HepG2 (cell line): ENCODE data around the gene TMEM8B. TPM values are rescaled to one million over a fixed set of nuclear protein-coding genes. Genes with fewer than 3 reads are reported as not detected.

ENCODE experiments used
- ATAC-seq: fragments of 200-7000 bp; cut with Tn5 transposase; 3 replicates; pipeline ENCODE4 v1.9.1; 2020; ENCODE audit warnings: mild to moderate bottlenecking, moderate library complexity
- BruUV-seq: library from RNA; stranded (reverse); fragments of 400-500 nt; replicated peaks from 2 replicates; lab custom pipeline; 2021; lab: Mats Ljungman, UMichigan
- CTCF ChIA-PET: fragments of 300-600 bp; formaldehyde crosslinking; extraction: SDS; loops from one replicate; lab custom pipeline; 2021; ENCODE audit warnings: low total read pairs, inconsistent platforms, low intra/inter-chr PET ratio; lab: Yijun Ruan, JAX
- POLR2A ChIA-PET: fragments of 350-600 bp; sonication (Branson Sonifier 250); formaldehyde crosslinking; loops from one replicate; lab custom pipeline; 2020; ENCODE audit warnings: antibody characterized with exemption, inconsistent platforms; lab: Yijun Ruan, JAX
- DNase-seq: peaks from one replicate; pipeline ENCODE4 v3.0.0-alpha.2; 2015; ENCODE audit warnings: low spot score
- FAIRE-seq: peaks from 3 replicates; lab custom pipeline; 2011; peaks lifted over from hg19 to GRCh38; lab: Jason Lieb, UNC
- H2AFZ ChIP-seq: one replicate; pipeline ENCODE4 v1.6.1; 2011; ENCODE audit warnings: low read length, inconsistent platforms
- H3K27ac ChIP-seq: fragments of 300-600 bp; 3 replicates; pipeline ENCODE4 v1.8.0; 2011; ENCODE audit warnings: mixed run types, mild to moderate bottlenecking, mixed read lengths, low read length, inconsistent platforms; ENCODE audit not compliant: insufficient read depth; ENCODE audit errors: extremely low read length
- H3K27me3 ChIP-seq, 2 experiments: fragments of 200-600 bp in 1 of 2; 2 replicates in 1 of 2; 3 replicates in 1 of 2; pipeline versions ENCODE4 v1.6.0 to v1.8.0; 2011; ENCODE audit warnings: low read length in 2 of 2, mild to moderate bottlenecking in 2 of 2, moderate library complexity in 2 of 2, inconsistent platforms in 1 of 2; ENCODE audit not compliant: insufficient read depth in 2 of 2, control insufficient read depth in 1 of 2
- H3K36me3 ChIP-seq, 2 experiments: fragments of 200-600 bp in 1 of 2; replicated peaks in 1 of 2; 2 replicates in 1 of 2; 3 replicates in 1 of 2; pipeline versions ENCODE4 v1.5.1 to v1.8.0; 2011; ENCODE audit warnings: low read length in 2 of 2, inconsistent platforms in 1 of 2; ENCODE audit not compliant: insufficient read depth in 2 of 2, control insufficient read depth in 1 of 2
- H3K4me1 ChIP-seq: 2 replicates; pipeline ENCODE4 v1.5.1; 2012; ENCODE audit warnings: low read length, inconsistent platforms; ENCODE audit not compliant: insufficient read depth
- H3K4me2 ChIP-seq: 2 replicates; pipeline ENCODE4 v1.6.0; 2011; ENCODE audit warnings: low read depth, low read length, inconsistent platforms
- H3K4me3 ChIP-seq, 3 experiments: fragments of 200-600 bp in 1 of 3; sonication (generic), shearing (Covaris generic) in 1 of 3; replicated peaks in 1 of 3; 2 replicates each; pipeline ENCODE4 v1.5.1; 2011 to 2016; ENCODE audit warnings: low read length in 3 of 3, inconsistent platforms in 2 of 3, low read depth in 2 of 3, mild to moderate bottlenecking in 2 of 3, control low read depth in 1 of 3, mixed read lengths in 1 of 3; ENCODE audit not compliant: insufficient read depth in 1 of 3
- H3K79me2 ChIP-seq: one replicate; pipeline ENCODE4 v1.6.1; 2011; ENCODE audit warnings: low read length, inconsistent platforms; ENCODE audit not compliant: insufficient read depth
- H3K9ac ChIP-seq: 2 replicates; pipeline ENCODE4 v1.6.0; 2011; ENCODE audit warnings: mild to moderate bottlenecking, low read depth, low read length, inconsistent platforms; ENCODE audit not compliant: insufficient read depth
- H3K9me3 ChIP-seq: 2 replicates; pipeline ENCODE4 v1.5.1; 2012; ENCODE audit warnings: mild to moderate bottlenecking, low read length
- H4K20me1 ChIP-seq: 2 replicates; pipeline ENCODE4 v1.6.0; 2011; ENCODE audit warnings: inconsistent platforms, mild to moderate bottlenecking, low read length, moderate library complexity; ENCODE audit not compliant: insufficient read depth
- CAMTA2 ChIP-seq: sonication (generic); formaldehyde crosslinking; IDR thresholded peaks from 2 replicates; pipeline ENCODE4 v1.4.0; 2020; ENCODE audit warnings: mild to moderate bottlenecking, missing genetic modification reagents, borderline replicate concordance
- CREB1 ChIP-seq, 2 experiments: fragments of 450-650 bp in 1 of 2; IDR thresholded peaks; 2 replicates each; pipeline ENCODE4 v1.6.1; 2016 to 2017; ENCODE audit warnings: control low read depth in 1 of 2, mild to moderate bottlenecking in 1 of 2, missing compliant biosample characterization in 1 of 2, missing genetic modification characterization in 1 of 2
- CTCF ChIP-seq: sonication (generic); formaldehyde crosslinking; IDR thresholded peaks from 2 replicates; pipeline ENCODE4 v1.5.0; 2020; ENCODE audit warnings: mild to moderate bottlenecking, missing genetic modification reagents, moderate library complexity
- MXD1 ChIP-seq: sonication (generic); formaldehyde crosslinking; IDR thresholded peaks from 2 replicates; pipeline ENCODE4 v1.4.0; 2020; ENCODE audit warnings: mild to moderate bottlenecking, missing genetic modification reagents
- SRSF4 ChIP-seq: fragments of 200-400 bp; formaldehyde crosslinking; IDR thresholded peaks from one replicate; pipeline ENCODE4 v1.6.1; 2018; ENCODE audit warnings: mild to moderate bottlenecking, low read depth, low read length, moderate library complexity; ENCODE audit not compliant: poor library complexity, severe bottlenecking
- TMF1 ChIP-seq: sonication (generic); formaldehyde crosslinking; IDR thresholded peaks from 2 replicates; pipeline ENCODE4 v1.8.1; 2022; ENCODE audit warnings: low read depth, missing genetic modification reagents
- ZBTB49 ChIP-seq: sonication (generic); formaldehyde crosslinking; IDR thresholded peaks from 2 replicates; pipeline ENCODE4 v1.4.0; 2020; ENCODE audit warnings: missing genetic modification reagents, borderline replicate concordance
- WGBS: methylation state at CpG from one replicate; pipeline ENCODE4 v1.1.6; 2017; ENCODE audit warnings: low lambda C conversion rate; 5-methylcytosine and 5-hydroxymethylcytosine counted together
- in situ Hi-C: cut with HindIII; loops from 2 replicates; pipeline ENCODE4 v1.10.0; 2017; ENCODE audit warnings: low pct_unique_long_range_greater_than_20kb; ENCODE audit not compliant: extremely low pct_ligation_motif_present
- intact Hi-C: fragments of 100-400 bp; cut with micrococcal nuclease; formaldehyde crosslinking; loops from one replicate; pipeline ENCODE4 v1.10.0; 2022; ENCODE audit not compliant: unreplicated experiment
- polyA plus RNA-seq, 8 experiments: library from polyadenylated mRNA; depleted of rRNA in 3 of 8; stranded (reverse) in 7 of 8; unstranded in 1 of 8; fragments of >200 nt; fragmentation: Illumina TruSeq in 4 of 8; extraction: Trizol in 4 of 8; gene quantifications; 2 replicates each; pipeline versions ENCODE4 v1.2.1 to v1.2.3, GENCODE V29; 2011 to 2016; ENCODE audit warnings: low read depth in 4 of 8, missing spikeins in 1 of 8, mixed read lengths in 1 of 8; ENCODE audit not compliant: insufficient read depth in 1 of 8
- total RNA-seq, 5 experiments: library from RNA; depleted of rRNA; stranded (reverse); fragments of >200 nt; fragmentation: Illumina TruSeq; extraction: Trizol; gene quantifications; 2 replicates each; pipeline ENCODE4 v1.2.3, GENCODE V29; 2016; ENCODE audit warnings: low read depth in 1 of 5

Gene TMEM8B
- total and polyA plus RNA-seq, 2 of the 13 experiments (the other 11 are each of a cell fraction or from before 2014, with no cell fraction given) = 2.1 to 2.7 TPM

GRCh38 chr9:35858458-35858857, 29.4 kb downstream of the TMEM8B start:
- H3K27ac ChIP-seq = no peak overlapping the region
- no TSS peak for BruUV-seq
- FAIRE-seq = no peak
- no peaks in the 10 kb centered on the region for H3K79me2 ChIP-seq
- no peaks in the 10 kb centered on the region for H3K9me3 ChIP-seq
- no peaks in the 10 kb centered on the region for H3K36me3 ChIP-seq
- H3K4me2 ChIP-seq = no peak overlapping the region
- intact Hi-C loops (no loop called here), in situ Hi-C loops (no loop called here)
- no peak overlapping the region for H3K9ac ChIP-seq
- no peak for TF ChIP-seq ZBTB49 (CRISPR knock-in tag)
- POLR2A ChIA-PET = no interaction called here
- no peak overlapping the region for H2AFZ ChIP-seq
- H3K4me3 ChIP-seq = no peak overlapping the region
- peaks cover 0 to 30% of the 10 kb centered on the region in 2 experiments; a peak in 2 of 5 replicates for H3K27me3 ChIP-seq
- DNase-seq = no peak
- H3K4me1 ChIP-seq = no peaks in the 10 kb centered on the region
- CTCF ChIA-PET = no interaction called here
- no peak for ATAC-seq
- H4K20me1 ChIP-seq = no peaks in the 10 kb centered on the region
- 32% methylated on average over 5 of the region's 5 CpGs for WGBS

GRCh38 chr9:35859310-35859989, 30.4 kb downstream of the TMEM8B start:
- 37% methylated on average over 12 of the region's 16 CpGs for WGBS
- Histone ChIP-seq H3K4me1 (no peaks in the 10 kb centered on the region), H3K4me3 (no peak overlapping the region), H3K36me3 (no peaks in the 10 kb centered on the region), H3K27me3 (peaks cover 1 to 28% of the 10 kb centered on the region in 2 experiments; a peak in 2 of 5 replicates), H3K27ac (no peak overlapping the region), H3K9me3 (no peaks in the 10 kb centered on the region), H3K4me2 (no peak overlapping the region), H3K9ac (no peak overlapping the region), H4K20me1 (no peaks in the 10 kb centered on the region), H2AFZ (no peak overlapping the region), H3K79me2 (no peaks in the 10 kb centered on the region)
- FAIRE-seq = no peak
- TF ChIP-seq CREB1 (IDR thresholded peaks at IDR 0.05) (peak; percentile 64), CREB1 (CRISPR knock-in tag; IDR thresholded peaks at IDR 0.05) (no peak), TMF1 (no peak), MXD1 (CRISPR knock-in tag) (no peak), CAMTA2 (CRISPR knock-in tag) (no peak), SRSF4 (no peak), CTCF (CRISPR knock-in tag) (0 out of 2 replicates have a peak, but pooled peaks have one; percentile 8)
- intact Hi-C loops = no loop called here
- ChIA-PET POLR2A (no interaction called here), CTCF (no interaction called here)
- no peak for ATAC-seq
- in situ Hi-C loops = no loop called here
- no TSS peak for BruUV-seq
- DNase-seq = no peak
